Measurements from ENCODE around the gene SYNGR1.
"Not testable (repeated sequence)": the region's sequence is repeated elsewhere in the genome, so short reads cannot be mapped to it uniquely, and the experiment has no call there.

The SYNGR1 gene

GRCh38 chr22:39317084-39317774 is 32.6 kb upstream of the SYNGR1 start:
- no peak for DNase-seq

GRCh38 chr22:39317775-39318506 is 31.9 kb upstream of the SYNGR1 start:
- no peak for DNase-seq

- DNase-seq = peak in 2 of 4 experiments; percentile 35 to 37
Measured at GRCh38 chr22:39318507-39319283, 31.1 kb upstream of the SYNGR1 start.

- DNase-seq = peak; percentile 94 to 98 (median 96)
Measured at GRCh38 chr22:39319284-39320022, 30.3 kb upstream of the SYNGR1 start, which contains the start of gene RPL3. Gene RPL3, minus strand, starts transcription at chr22:39319623. Its CDS starts 26 bp downstream, at chr22:39319597.

- not testable (repeated sequence) for DNase-seq
Measured at GRCh38 chr22:39320616-39321029, 29.2 kb upstream of the SYNGR1 start.

- DNase-seq = no peak
Measured at GRCh38 chr22:39325392-39325932, 24.3 kb upstream of the SYNGR1 start.

- no peak for DNase-seq
Measured at GRCh38 chr22:39327995-39328754, 21.6 kb upstream of the SYNGR1 start.

- DNase-seq = not testable (repeated sequence)
Measured at GRCh38 chr22:39330553-39330952, 19.2 kb upstream of the SYNGR1 start.

GRCh38 chr22:39332441-39333064 is 17.2 kb upstream of the SYNGR1 start:
- no peak for DNase-seq

- DNase-seq = no peak
Measured at GRCh38 chr22:39336411-39336810, 13.4 kb upstream of the SYNGR1 start.

- DNase-seq = not testable (repeated sequence)
Measured at GRCh38 chr22:39339775-39340174, 10.0 kb upstream of the SYNGR1 start.

GRCh38 chr22:39341179-39341578 is 8.6 kb upstream of the SYNGR1 start:
- no peak for DNase-seq

- DNase-seq = no peak
Measured at GRCh38 chr22:39343259-39344045, 6.3 kb upstream of the SYNGR1 start.

- no peak for DNase-seq
Measured at GRCh38 chr22:39344046-39344390, 5.8 kb upstream of the SYNGR1 start.

GRCh38 chr22:39345231-39345630 is 4.6 kb upstream of the SYNGR1 start:
- DNase-seq = no peak

- no peak for DNase-seq
Measured at GRCh38 chr22:39348909-39349505, 784 bp upstream of the SYNGR1 start.

- DNase-seq = no peak
Measured at GRCh38 chr22:39349506-39349966, 255 bp upstream of the SYNGR1 start.

GRCh38 chr22:39350757-39351688 is 1.2 kb downstream of the SYNGR1 start:
- no peak for DNase-seq

Measured in activated CD4-positive, CD25-positive, alpha-beta regulatory T cell (primary cell).